BJ (cell line): Measurements from ENCODE around the gene DKK1. TPM values are rescaled to one million over a fixed set of nuclear protein-coding genes. Genes with fewer than 3 reads are reported as not detected.

ENCODE experiments used
- CTCF ChIA-PET: fragments of 350-600 bp; formaldehyde crosslinking; extraction: SDS; loops from one replicate; lab custom pipeline; 2021; ENCODE audit warnings: antibody characterized with exemption, inconsistent platforms; lab: Yijun Ruan, JAX
- POLR2A ChIA-PET: fragments of 300-600 bp; sonication (Branson Sonifier 250); formaldehyde crosslinking; extraction: SDS; loops from one replicate; lab custom pipeline; 2021; ENCODE audit warnings: antibody characterized with exemption; lab: Charles Lee
- DNase-seq: peaks from one replicate; pipeline ENCODE4 v3.0.0-alpha.2; 2011; ENCODE audit warnings: low read depth
- H3K27me3 ChIP-seq: 2 replicates; pipeline ENCODE4 v1.6.0; 2011; ENCODE audit warnings: low read length; ENCODE audit not compliant: control insufficient read depth, insufficient read depth
- H3K36me3 ChIP-seq: 2 replicates; pipeline ENCODE4 v1.5.1; 2011; ENCODE audit warnings: low read length; ENCODE audit not compliant: control insufficient read depth, insufficient read depth
- H3K4me3 ChIP-seq: 2 replicates; pipeline ENCODE4 v1.5.1; 2011; ENCODE audit warnings: low read depth, mild to moderate bottlenecking, control low read depth, low read length
- polyA plus RNA-seq: library from polyadenylated mRNA; depleted of rRNA; stranded (reverse); fragments of >200 nt; gene quantifications from 2 replicates; pipeline ENCODE4 v1.2.3, GENCODE V29; 2011
- TF ChIP-seq, protein P1 (sequence below): IDR thresholded peaks from 2 replicates; pipeline ENCODE4 v1.5.1; 2011; ENCODE audit warnings: low read depth, mild to moderate bottlenecking, control low read depth, inconsistent platforms, low read length, moderate library complexity; ENCODE audit not compliant: insufficient read depth

The DKK1 gene
- polyA plus RNA-seq, 1 experiment: 575 TPM

DNA sequence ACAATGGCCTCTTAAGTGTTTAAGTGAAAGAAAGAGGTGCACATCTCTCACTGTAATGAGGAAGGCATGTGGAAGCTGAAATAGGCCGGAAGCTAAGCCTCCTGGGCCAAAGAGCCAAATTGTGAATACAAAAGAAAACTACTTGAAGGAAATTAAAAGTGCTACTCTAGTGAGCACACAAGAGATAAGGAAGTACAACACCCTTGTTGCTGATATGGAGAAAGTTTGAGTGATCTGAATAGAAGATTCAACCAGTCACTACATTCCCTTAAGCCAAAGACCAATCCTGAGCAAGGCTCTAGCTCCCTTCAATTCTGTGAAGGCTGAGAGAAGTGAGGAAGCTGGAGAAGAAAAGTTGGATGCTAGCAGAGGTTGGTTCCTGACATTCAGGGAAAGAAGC is 8.2 kb downstream of the DKK1 start:
- H3K36me3 ChIP-seq: no peaks in the 10 kb centered on the region
- POLR2A ChIA-PET: interaction anchor here (0.6 kb wide), 1 partner anchor 169 kb away, joined by 8 read pairs; no protein-coding TSS in a partner anchor
- DNase-seq: no peak
- CTCF ChIA-PET: interaction anchor here (0.8 to 1.3 kb wide), 2 partner anchors 166 to 323 kb away, joined by 3 to 6 read pairs; no protein-coding TSS in a partner anchor
- H3K27me3 ChIP-seq: no peaks in the 10 kb centered on the region
- TF ChIP-seq, protein P1, sequence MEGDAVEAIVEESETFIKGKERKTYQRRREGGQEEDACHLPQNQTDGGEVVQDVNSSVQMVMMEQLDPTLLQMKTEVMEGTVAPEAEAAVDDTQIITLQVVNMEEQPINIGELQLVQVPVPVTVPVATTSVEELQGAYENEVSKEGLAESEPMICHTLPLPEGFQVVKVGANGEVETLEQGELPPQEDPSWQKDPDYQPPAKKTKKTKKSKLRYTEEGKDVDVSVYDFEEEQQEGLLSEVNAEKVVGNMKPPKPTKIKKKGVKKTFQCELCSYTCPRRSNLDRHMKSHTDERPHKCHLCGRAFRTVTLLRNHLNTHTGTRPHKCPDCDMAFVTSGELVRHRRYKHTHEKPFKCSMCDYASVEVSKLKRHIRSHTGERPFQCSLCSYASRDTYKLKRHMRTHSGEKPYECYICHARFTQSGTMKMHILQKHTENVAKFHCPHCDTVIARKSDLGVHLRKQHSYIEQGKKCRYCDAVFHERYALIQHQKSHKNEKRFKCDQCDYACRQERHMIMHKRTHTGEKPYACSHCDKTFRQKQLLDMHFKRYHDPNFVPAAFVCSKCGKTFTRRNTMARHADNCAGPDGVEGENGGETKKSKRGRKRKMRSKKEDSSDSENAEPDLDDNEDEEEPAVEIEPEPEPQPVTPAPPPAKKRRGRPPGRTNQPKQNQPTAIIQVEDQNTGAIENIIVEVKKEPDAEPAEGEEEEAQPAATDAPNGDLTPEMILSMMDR: no peak
- no peak overlapping the region for H3K4me3 ChIP-seq

DNA sequence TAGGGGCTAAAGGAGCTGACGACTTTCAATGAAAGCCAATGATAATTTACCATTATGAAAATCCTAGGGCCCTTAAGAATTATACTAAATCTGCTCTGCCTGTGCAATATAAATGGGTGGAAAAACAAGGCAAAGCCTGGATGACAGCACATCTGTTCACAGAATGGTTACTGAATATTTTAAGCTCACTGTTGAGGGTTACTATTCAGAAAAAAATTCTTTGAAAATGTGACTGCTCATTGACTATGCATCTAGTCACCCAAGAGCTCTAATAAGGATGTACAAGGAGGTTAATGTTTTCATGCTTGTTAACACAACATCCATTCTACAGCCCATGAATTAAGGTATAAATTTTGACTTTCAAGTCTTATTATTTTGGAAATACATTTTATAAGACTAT is 8.9 kb downstream of the DKK1 start:
- TF ChIP-seq, protein P1: no peak
- Histone ChIP-seq H3K4me3 (no peak overlapping the region), H3K27me3 (no peaks in the 10 kb centered on the region), H3K36me3 (no peaks in the 10 kb centered on the region)
- CTCF ChIA-PET: interaction anchor here (0.8 to 1.3 kb wide), 2 partner anchors 165 to 322 kb away, joined by 3 to 6 read pairs; no protein-coding TSS in a partner anchor
- DNase-seq: peak; percentile 33
- POLR2A ChIA-PET: interaction anchor here (0.6 kb wide), 1 partner anchor 168 kb away, joined by 8 read pairs; no protein-coding TSS in a partner anchor

DNA sequence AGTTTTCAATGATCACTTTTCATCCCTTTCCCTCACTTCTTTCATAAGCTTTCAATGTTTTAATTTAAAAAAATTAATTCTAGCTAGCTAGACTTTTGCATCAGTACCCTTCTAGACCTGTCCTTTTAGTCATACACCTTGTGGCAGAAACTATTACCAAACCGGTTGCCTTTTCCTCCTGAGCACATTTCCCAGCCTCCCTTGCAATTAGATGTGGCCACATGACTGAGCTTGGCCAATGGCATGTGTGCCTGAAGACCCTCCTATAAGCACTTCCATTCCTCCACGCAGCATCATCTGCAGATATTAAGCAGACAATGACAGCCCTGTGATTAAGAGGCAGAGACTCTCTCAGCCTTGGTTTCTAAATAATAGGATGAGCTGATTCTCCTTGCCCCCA is 12.3 kb downstream of the DKK1 start:
- no peaks in the 10 kb centered on the region for H3K36me3 ChIP-seq
- DNase-seq: no peak
- CTCF ChIA-PET: interaction anchor here (0.6 kb wide), 1 partner anchor 19 kb away, joined by 3 read pairs; no protein-coding TSS in a partner anchor
- POLR2A ChIA-PET: interaction anchor here (1.0 kb wide), 1 partner anchor 165 kb away, joined by 7 read pairs; no protein-coding TSS in a partner anchor
- no peaks in the 10 kb centered on the region for H3K27me3 ChIP-seq
- TF ChIP-seq, protein P1: no peak
- H3K4me3 ChIP-seq: no peak overlapping the region

DNA sequence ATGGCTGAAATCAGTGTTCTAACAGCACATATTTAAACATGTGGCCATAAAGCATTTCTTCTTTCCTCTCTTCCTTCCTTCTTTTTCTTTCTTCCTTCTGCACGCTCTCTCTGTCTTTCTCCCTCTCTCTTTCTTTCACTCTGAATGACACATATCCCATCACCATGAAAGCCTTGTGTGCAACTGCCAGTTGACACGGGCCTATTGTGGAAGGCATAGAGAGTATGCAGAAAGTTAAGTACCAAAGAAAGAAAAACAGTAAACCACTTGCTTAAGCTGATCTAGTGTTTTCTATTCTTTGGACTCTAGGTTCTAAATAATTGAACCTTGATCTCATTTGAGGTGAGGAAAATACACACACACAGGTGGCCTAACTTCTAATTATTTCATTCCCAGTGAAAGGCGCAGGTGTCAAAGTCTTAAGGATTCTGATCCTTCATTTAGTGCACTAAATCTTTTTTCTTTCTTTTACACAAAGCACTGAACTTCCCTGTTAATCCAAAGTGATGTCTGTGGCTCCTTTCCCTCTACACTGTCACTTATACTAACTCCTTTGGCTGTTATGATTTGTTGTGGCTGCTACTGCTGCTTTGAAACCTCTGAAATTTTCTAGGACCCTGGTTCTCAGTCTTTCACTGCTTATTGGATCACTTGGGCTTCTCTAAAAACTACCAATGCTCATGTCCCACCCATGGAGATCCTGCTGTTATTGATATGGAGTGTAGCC is 17.7 kb downstream of the DKK1 start:
- ChIA-PET POLR2A (no interaction called here), CTCF (no interaction called here)
- H3K36me3 ChIP-seq: no peaks in the 10 kb centered on the region
- no peak overlapping the region for H3K4me3 ChIP-seq
- TF ChIP-seq, protein P1: no peak
- H3K27me3 ChIP-seq: no peaks in the 10 kb centered on the region
- DNase-seq: no peak

DNA sequence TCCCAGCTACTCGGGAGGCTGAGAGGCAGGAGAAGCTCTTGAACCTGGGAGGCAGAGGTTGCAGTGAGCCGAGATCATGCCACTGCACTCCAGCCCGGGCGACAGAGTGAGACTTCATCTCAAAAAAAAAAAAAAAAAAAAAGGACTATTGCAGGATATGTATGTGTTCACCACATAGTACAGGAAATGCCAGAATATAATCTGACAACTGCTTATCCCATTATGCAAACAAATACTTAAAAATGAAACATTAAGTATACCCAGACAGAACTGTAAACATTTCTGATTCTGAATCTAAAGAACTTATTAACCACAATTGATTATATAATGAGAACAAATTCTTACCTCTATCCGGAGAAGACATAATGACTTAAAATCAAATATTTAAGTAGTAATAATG is 18.7 kb downstream of the DKK1 start:
- Histone ChIP-seq H3K36me3 (no peaks in the 10 kb centered on the region), H3K4me3 (no peak overlapping the region), H3K27me3 (no peaks in the 10 kb centered on the region)
- DNase-seq: no peak
- POLR2A ChIA-PET: no interaction called here
- TF ChIP-seq, protein P1: no peak
- CTCF ChIA-PET: no interaction called here
